ENCODE data around the gene SCLY.

Gene SCLY

DNA sequence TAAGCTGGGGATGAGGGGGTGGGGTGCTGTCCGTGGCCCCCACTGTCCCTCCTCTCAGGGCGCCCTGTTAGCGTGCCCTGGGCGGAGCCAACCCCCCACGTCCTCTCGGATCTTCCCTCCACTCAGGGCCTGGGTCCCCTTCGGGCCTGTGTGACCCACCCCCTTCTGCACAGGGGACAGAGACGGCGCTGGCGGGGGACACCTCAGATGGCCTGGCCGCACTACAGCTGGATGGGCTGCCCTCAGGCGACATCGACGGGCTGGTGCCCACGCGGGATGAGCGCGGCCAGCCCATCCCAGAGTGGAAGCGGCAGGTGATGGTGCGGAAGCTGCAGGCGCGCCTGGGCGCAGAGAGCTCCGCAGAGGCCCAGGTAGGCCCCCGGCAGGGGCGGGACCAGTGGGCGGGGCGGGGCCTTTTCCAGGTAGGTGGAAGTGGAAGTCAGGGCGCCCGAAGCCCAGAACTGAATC lies 67.8 kb downstream of the SCLY start:
- no peak for DNase-seq

DNA sequence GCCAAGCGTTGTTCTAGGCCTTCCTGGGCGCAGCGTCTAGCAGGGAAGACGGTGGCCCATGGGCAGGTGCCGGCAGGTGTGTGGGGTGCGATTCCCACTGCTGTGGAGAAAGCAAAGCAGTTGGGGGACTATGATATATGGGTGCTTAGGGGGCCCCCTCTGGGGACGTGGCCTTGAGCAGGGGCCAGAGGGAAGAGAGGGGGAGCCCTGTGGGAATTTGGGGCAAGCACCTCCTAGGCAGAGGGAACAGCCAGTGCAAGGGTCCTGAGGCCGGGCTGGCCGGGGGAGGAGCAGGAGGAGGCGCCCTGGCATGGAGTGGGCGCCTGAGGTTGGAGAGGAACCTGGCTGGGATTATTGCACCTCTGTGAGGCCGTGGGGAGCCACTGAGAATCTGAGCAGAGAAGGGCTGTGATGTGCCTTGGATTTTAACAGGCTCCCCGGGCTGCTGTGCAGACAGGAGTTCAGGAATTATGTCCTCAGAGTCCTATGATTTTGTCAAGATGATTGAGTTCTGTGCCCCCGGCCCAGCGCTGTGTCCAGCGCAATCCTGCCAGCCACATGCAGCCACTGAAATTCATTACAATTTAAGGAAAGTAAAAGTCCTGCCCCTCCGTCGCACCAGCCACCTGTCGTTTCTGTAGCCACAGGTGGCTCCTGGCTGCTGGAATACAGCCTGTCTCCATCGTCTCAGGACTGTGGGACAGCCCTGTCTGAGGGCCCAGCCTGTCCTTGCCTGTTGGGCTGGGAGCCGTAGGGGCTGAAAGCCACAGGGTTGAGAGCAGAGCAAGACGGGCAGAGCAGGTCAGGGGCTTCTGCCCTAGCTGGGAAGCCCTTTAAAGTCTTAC lies 68.6 kb downstream of the SCLY start:
- DNase-seq, result no peak

DNA sequence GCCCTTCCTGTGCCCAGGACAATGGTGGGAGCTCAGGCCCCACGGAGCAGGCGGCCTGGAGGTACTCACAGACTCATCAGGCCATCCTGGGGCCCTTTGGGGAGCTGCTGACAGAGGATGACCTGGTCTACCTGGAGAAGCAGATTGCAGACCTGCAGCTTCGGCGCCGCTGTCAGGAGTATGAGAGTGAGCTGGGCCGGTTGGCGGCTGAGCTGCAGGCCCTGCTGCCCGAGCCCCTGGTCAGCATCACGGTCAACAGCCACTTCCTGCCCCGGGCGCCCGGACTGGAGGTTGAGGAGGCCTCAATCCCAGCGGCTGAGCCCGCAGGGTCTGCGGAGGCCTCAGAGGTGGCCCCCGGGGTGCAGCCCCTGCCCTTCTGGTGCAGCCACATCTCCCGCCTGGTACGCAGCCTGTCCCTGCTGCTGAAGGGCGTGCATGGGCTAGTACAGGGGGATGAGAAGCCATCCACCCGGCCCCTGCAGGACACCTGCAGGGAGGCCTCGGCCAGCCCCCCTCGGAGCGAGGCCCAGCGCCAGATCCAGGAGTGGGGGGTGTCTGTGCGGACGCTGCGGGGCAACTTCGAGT lies 69.4 kb downstream of the SCLY start:
- DNase-seq, result no peak

DNA sequence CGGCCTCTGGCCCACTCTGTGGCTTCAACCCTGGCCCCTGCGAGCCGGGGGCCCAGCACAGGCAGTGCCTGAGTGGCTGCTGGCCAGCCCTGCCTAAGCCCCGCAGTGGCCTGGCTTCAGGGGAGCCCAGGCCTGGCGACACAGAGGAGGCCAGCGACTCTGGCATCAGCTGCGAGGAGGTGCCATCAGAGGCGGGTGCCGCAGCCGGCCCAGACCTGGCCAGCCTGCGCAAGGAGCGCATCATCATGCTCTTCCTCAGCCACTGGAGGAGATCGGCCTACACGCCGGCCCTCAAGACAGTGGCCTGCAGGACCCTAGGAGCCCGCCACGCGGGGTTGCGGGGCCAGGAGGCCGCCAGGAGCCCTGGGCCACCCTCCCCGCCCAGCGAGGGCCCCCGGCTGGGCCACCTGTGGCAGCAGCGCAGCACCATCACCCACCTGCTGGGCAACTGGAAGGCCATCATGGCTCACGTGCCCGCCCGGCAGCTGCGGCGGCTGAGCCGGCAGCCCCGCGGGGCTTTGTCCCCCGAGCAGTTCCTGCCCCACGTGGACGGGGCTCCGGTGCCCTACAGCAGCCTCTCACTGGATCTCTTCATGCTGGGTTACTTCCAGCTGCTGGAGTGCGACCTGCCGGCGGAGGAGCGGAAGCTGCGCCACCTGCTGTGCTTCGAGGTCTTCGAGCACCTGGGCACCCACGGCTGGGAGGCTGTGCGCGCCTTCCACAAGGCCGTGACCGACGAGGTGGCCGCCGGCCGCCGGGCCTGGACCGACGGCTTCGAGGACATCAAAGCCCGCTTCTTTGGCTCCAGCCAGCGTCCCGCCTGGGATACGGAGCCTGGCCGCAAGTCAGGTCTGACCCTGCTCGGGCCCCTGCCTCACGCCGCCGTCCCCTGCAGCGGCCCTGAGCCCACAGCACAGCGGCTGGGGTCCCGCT lies 70.2 kb downstream of the SCLY start:
- DNase-seq, result no peak

DNA sequence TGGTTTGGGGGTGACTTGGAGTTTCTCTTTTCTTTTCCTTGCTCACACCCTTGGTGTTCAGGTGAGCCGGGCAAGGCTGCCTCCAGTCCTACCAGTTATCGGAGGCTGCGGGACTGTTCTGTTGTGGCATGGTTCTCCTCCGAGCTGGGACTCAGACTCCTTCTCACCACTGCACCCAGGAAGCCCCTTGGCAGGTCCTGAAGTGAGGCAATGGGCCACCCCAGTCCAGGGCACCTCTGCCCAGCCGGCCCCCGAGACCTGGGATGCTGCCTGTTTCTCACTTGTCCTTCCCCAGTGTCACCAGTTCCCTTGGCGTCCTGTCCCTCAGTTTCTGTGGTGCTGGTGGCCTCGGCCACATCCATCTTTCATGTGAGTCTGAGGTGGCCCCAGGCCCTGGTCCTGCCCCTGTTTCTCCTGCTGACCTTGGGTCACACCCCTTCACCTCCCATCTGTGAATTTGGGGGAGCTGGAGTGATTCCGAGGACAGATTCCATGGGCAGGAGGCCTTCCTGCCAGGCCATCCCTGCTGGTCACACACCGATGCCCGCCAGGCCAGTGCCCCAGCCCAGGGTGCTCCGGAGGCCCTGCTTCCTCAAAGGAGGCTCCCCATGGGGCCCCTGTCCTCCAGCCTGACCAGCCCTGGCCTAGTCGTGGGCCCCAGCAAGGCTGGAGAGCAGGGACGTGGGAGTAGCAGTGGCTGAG lies 71.1 kb downstream of the SCLY start:
- no peak for DNase-seq

DNA sequence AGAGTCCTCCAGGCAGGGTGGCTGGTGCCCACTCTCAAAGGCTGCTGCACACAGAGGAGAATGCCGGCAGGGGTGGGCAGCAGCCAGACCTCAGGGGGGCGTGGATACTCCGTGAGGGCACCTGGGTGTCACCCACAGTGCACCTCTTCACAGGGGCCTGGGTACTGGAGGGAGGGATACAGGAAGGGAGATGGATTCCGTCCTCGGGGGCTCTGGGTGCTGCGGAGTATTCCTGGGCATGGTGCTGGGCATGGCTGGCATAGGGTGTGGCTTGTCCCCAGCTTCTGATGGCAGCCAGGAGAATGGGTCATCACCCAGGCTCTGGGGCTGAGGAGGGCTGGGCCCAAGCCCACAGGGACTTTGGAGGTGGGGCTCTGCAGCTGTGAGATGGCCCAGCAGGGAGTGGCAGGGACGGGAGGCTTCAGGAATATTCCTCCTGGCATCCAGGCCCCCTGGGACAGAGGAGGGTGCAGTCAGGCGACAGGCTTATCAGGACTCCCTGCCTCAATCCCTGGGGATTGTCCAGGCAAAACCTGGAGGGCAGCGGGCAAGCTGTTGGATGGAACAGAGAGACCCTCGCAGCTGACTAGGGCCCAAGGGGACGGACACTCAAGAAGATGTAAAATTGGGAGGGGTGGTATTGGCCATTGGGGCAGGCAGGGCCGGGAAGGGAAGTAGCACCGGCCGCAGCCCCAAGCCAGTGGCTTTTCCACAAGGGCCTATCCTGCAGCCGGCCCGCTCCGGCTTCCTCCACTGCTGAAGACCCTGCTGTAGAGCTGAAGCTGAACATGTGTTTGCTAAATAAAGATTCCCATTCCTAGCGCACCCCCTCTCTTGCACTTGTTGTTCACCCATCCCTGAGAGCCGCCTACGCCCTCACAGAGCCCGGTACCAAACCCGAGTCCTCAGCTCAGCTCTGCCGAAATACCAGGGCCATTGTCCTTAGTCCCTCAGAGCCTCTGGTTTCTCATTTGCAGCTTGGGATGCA lies 72.0 kb downstream of the SCLY start:
- DNase-seq, result no peak

DNA sequence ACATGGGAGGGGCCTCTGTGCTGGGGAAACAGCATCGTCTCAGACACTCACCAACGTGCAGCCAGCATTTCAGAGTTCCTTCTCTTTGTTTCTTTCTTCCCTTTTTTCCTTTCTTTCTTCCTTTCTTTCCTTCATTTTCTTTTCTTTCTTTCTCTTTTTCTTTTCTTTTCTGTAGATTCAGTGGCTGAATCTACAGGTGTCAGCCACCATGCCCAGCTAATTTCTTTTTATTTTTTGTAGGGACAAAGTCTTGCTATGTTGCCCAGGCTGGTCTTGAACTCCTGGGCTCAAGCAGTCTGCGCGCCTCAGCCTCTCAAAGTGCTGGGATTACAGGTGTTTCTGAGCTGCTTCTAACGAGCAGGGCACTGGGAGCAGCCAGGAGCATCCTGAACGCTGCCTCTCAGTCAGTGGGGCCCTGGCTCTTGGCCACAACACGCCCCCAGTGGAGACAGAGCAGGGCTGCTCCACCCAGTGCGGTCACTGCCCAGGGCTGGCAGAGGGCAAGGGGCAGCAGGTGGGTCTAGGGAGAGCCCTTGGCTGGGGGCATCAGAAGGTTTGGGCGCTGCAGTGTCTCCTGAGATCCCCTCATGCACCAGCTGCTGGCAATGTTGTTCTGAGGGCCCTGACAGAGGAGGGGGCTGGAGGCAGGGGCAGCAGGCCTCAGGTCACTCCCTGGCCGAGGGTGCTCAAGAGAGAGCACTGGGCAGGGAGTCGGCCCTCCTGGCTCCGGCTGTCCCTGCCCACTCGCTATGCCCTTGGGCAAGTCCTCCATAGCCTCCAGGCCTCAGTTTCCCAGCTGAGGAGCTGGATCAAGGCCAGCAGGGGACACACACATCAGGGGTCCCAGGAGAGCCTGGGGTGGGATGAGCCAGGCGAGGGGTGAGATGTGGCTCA lies 72.9 kb downstream of the SCLY start:
- no peak for DNase-seq

DNA sequence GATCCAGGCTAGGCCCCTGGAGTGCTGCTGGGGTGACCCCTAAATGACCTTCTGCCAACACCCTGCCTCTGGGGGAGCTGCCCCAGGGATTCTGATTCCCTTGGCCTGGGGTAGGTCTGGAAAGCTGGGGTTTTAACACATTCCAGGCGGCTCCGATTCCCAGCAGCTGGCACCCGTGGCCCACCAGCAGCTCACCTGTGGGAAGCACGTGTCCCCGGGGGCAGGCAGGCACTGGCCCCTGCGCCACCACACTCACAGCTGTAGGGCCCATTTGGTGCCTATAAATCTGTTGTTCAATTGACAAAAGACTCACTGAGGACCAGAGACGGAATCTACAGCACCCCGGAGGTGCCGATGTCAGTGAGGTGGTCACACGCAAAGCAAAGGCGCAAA lies 73.6 kb downstream of the SCLY start:
- no peak for DNase-seq

DNA sequence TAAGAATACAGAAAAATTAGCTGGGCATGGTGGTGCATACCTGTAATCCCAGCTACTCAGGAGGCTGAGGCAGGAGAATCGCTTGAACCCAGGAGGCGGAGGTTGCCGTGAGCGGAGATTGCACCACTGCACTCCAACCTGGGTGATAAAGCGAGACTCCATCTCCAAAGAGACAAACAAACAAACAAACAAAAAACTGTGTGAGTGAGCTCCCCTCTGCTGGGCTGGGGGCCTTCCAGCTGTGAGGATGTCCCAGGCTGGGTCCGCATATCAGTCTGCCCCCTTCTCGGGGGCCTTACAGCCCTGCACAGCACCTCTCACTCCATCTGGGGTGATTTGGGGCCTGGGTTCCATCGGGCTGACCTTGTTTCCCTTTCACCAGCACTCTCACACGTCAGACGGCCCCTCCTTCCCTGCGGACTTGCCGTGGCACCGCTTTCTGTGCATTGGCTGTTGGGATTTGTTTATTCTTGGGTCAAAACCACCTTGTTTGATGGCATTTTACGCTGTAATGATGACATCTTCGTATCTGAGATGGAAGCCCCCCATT lies 74.9 kb downstream of the SCLY start:
- DNase-seq, result no peak

DNA sequence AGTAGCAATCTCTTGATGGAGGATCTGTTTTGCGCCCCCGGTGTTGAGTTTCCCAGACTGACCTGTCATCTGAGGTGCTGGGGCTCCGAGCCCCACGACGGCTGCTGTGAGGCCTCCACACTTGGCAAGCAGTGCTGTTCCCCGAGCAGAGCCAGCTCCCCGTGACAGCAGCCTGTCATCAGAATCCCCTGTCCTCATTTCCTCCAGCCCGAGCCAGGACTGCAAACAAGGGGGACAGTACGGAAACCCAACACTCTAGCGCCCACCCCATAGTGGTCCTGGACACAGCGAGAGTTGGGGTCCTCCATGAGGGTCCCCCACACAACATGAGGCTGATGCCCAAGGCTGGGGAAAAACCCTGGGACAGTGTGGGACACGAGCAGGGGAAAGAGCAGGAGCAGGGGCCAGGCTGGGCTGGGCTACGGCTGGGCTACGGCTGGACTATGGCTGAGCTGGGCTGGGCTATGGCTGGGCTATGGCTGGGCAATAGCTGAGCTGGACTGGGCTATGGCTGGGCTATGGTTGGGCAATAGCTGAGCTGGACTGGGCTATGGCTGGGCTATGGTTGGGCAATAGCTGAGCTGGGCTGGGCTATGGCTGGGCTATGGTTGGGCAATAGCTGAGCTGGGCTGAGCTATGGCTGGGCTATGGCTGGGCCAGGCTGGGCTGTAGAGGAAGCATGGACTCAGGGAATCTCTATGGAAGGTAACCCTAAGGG lies 76.2 kb downstream of the SCLY start:
- no peak for DNase-seq

DNA sequence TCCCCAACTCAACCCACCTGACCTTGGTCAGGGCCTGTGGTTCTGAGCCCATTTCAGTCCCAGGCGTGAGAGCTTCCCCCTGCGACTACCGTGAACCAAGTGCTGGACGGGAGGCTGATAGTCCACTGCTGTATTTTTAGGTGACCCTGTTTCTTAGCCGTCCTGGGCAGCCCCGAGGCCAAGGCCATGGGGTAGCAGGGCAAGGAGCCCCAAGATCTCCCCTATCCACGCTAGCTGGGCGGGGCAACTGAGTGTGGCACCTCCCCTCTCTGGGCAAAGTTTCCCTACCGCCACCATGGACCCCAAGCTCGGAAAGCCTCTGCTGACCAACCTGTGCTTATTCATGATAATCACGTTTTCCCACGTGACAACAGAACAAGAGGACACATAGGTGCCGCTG lies 77.1 kb downstream of the SCLY start:
- DNase-seq, result no peak

DNA sequence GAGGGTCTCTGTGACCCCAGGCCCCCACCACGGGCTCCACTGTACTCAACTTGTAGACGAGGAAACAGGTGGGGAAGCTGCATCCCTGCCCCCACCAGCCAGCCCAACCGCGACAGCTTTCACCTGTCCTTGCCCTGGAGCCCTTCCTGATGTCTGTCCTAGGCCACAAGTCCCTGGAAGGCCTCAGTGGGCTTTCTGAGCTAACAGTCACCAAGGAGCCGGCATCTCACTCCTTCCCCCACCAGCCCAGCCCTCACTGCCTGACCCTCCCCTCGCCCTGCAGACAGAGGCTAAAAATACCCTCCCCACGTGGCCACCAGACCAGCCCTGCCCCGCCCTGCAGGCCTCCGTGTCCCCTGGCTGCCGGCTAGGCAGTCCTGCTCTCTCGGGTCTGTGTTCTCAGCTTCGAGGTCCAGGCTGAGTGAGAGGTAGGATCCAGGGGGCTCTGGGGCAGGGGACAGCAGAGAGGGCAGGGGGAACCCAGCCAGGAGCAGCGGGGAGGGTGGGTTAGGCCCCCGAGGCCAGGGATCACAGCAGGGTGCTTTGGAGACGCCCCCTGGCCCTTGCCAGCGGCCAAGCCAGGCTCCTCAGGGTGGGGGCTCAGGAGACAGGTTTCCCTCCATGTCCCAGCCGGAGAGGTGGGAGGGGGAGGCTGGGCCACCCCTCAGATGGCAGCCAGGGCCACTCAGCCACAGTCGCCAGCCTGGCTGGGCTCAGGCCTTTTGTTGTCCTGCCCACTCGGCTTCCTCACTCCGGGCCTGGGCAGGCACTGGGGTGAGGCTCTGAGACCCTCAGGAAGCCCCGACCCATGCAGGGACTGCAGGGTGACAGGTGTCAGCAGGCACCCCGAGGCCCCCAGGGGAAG lies 77.8 kb downstream of the SCLY start, which contains the start of gene KLHL30:
KLHL30 (plus strand) TSS at position 338 of the 865 bp plus-strand sequence. CDS start 2,087 bp downstream, outside the sequence.
- no peak for DNase-seq

DNA sequence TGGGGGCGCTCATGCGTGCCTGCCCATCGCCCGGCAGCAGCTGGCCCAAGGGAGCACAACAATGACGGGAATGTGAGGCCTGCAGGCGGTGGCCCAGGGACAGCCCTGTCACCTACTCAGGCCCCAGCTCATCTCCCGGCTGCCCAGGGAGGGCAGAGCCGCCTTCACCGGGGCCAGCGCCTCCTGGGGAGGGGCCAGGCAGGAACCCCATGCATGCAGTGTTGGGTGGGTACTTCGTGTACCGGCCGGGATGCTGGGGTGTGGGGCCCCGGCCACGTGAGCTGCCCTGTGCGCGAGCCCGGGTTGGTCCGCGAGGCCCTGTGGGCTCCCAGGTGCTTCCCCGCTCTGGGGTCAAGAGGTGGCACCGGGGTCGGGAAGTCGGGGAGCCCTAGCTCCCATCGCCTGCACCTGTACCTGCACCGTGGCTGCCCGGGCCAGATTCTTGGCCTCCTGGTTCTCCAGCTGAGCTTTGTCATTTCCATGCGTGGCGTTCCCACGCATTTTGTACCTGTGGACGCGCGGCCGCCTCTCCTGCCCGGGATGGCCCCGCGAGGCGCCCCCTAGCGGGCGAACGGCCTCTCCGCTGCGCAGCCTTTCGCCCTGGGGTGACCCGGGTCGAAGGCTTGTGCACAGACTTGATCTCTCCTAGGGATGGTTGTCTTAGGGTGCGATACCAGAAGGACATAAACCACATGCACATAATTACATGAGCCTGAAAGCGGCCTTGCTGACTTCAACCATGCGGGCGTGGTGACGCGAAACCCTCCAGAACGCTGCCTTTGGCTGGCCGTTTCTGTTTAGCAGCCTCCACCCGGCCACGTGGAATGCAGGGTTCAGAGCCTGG lies 78.6 kb downstream of the SCLY start:
- peak; percentile 44 for DNase-seq

DNA sequence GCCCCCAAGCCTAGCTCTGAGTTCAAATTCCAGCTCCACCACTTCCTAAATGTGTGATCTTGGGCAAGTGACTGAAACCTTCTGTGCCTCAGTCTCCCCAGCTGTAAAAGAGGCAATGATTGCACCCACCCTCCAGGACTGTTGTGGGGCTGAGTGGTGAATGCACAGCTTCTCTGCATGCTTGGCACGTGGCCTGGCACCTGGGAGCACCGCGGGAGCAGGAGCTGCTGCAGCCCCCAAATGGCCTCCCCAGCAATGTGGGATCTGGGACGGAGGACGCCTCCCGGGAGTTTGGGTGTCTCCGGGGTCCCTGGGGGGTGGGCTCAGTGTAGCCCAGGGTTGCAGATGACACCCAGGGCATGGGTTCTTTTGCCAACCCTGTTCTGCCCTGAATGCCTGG lies 79.2 kb downstream of the SCLY start:
- no peak for DNase-seq

DNA sequence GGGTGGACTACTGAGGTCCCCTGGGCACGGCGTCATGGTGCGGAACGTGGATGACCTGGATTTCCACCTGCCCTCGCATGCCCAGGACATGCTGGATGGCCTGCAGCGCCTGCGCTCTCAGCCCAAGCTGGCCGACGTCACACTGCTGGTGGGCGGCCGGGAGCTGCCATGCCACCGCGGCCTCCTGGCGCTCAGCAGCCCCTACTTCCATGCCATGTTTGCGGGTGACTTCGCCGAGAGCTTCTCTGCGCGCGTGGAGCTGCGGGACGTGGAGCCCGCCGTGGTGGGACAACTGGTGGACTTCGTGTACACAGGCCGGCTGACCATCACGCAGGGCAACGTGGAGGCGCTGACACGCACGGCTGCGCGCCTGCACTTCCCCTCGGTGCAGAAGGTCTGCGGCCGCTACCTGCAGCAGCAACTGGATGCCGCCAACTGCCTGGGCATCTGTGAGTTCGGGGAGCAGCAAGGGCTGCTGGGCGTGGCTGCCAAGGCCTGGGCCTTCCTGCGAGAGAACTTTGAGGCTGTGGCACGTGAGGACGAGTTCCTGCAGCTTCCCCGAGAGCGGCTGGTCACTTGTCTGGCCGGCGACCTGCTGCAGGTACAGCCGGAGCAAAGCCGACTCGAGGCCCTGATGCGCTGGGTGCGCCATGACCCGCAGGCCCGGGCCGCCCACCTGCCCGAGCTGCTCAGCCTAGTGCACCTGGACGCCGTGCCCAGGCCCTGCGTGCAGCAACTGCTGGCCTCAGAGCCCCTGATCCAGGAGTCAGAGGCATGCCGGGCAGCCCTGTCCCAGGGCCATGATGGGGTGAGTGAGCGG lies 80.1 kb downstream of the SCLY start:
- DNase-seq, result no peak

All from activated CD4-positive, alpha-beta T cell treated with anti-CD3 and anti-CD28 coated beads, Interleukin-2, Interleukin-6, amounts not matched to agents 100 ng/mL and 50 ng/mL, durations not matched to agents 16 hours and 8 hours (primary cell).